Renal cortical epithelial cell (primary cell): ENCODE results near the gene PRPS2. TPM values are rescaled to one million over a fixed set of nuclear protein-coding genes. Genes with fewer than 3 reads are reported as not detected.
A peak's percentile ranks its signal among the peaks of the same experiment; 100 is the strongest.

Experiments used
- DNase-seq: peaks from one replicate; pipeline ENCODE4 v3.0.0-alpha.2; 2011; ENCODE audit warnings: low read depth
- total RNA-seq: library from RNA; depleted of rRNA; stranded (reverse); fragments of >200 nt; gene quantifications from 2 replicates; pipeline ENCODE4 v1.2.3, GENCODE V29; 2014

Gene PRPS2
- total RNA-seq: 36.7 and 62.7 TPM in 2 replicates

DNA sequence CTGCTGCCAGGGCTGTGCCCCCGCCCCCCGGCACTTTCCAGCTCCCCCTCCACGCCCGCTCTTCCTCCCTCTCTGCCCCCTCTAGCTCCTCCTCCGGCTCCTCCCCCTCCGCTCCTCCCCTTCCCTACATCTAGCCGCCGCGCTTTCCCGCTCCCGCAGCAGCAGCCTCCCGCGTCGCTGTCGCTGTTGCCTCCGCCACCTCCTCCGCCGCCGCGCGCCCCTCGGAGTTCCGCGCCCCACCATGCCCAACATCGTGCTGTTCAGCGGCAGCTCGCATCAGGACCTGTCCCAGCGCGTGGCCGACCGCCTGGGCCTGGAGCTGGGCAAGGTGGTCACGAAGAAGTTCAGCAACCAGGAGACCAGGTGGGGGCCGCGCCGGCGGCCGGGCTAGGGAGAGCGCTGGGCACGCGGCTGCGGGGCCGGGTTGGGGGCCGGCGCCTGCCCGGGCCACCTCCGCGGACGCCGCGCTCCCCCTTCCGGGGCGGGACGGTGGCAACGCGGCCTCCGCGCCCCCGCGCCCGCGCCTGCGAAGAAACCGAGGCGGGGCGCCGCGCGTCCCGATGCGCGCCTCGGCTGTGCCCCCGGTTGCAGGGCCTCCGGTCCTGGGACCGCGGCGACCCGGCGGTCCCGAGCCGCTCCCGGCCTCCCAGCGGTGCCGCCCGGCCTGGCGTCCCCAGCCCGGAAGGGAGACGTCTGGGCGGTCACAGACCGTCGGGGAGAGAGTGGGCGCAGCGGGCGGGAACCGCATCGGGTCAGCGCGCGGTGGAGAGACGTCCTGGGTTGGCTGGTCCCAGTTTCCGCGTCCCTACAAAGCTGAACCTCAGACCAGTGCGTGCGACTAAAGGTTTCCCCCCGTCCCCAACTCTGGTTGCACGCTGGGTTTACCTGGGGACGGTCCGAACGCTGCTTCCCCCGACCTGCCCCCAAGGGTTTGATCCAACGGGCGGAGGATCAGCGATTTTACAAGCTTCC, at the start of gene PRPS2:
Gene PRPS2 (plus strand): TSS at position 156 of the 972 bp plus-strand sequence. CDS start 86 bp downstream, at position 242.
- no peak for DNase-seq

DNA sequence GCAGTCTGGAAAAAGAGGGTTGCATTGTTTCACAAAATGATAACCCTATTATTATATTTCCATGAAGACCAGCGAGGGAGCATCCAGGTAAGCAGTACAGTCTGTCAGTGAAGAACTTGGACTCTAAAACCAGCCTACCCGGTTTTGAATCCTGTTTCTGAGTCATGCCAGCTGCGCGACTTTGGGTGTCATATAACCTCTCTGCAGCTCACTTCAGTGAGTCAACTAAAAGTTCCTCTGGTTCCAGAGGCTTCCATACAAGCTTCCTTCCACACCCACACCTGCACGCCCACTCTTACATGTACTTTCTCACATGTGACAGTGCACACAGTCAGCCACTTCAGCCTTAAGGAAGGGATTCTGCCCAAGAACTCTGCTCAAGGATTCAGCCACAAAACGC, 49.8 kb upstream of the PRPS2 start:
- DNase-seq: peak; percentile 16

DNA sequence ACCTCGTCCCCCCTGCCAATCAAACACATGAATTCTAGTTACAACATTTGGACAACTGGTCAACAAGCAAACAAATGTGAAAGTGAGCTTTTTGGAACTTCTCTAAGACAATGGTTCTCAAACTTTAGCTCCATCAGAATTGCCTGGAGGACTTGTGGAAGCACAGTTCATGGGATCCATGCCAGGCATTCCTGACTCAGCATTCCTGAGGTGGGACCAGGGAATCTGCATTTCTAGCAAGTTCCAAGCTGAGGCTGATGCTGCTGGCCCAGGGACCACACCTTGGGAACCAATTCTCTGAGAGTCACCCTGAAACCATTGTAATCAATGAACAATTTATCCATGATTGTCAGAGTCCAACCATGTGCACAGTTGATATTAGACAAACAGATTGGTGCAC, 43.8 kb upstream of the PRPS2 start:
- DNase-seq: no peak

DNA sequence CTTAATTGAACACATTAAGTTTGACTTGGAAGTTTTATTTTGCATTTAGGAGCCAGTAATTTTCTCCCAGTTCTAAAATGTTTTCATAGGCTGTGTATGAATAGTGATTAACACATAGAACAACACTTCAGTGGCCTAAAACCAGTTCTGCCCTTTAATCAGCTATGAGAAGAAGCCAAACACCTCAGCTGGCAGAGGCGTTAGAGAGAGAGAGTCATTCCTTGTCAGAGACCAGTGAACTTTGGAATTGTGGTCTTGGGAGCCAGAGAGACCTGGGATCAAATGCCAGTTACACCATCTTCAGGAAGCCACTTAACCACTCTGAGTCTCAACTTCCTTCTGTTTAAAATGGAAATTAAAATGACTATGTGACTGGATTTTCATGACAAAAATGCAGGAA, 39.3 kb upstream of the PRPS2 start:
- DNase-seq: peak; percentile 28

DNA sequence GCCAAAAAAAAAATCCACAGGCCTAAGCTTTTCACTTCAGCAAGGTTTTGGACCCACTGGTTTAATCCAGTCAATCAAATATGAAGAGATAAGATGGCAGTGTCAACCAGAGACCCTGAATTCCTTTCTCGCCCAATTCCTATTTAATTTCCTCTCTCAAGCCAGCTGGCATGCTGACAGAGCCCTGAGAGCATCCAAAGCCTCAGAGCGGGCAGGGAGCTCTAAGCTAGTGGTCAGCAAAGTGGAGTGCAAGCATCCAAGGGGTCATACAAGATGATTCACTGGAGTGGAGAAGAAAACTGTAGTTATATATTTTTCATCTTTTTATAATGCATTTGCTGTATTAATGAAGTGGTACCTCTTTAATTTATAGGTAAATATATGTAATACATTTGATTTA, 37.8 kb upstream of the PRPS2 start:
- no peak for DNase-seq

DNA sequence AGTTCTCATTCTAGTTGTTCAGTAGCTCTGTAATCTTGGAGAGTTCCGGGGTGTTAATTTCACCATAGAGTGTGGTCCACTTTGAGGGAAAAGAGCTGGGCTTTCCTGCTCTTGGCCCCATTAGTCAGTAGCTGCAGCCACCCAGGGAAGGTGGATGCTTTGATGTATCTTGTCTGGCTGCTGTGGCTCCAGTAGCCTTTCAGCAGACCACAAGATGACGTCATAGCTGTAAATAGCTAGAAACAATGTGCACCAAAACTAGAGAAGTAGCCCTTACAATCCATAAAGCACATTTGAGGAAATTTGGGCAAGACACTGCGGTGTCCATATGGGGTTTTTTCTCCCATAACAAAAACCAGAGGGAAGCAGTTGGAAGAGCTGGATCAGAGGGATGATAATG, 32.9 kb upstream of the PRPS2 start:
- DNase-seq: no peak

DNA sequence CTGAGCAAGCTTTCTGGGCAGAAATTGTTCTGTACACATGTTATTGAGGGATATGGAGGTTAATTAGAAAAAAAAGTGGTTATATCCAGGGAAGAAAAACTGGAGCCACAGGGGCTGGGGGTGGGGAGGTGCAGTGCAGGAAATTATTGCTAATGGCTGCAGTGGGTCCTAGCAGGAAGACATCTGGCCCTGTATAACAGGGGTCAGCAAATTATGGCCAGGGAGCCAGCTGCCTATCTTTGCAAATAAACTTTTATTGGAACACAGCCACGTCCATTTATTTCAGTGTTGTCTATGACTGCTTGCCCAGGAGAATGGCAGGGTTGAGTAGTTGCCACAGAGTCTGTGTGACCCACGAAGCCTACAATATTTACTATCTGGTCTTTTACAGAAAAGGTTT, 23.4 kb upstream of the PRPS2 start:
- DNase-seq: no peak

DNA sequence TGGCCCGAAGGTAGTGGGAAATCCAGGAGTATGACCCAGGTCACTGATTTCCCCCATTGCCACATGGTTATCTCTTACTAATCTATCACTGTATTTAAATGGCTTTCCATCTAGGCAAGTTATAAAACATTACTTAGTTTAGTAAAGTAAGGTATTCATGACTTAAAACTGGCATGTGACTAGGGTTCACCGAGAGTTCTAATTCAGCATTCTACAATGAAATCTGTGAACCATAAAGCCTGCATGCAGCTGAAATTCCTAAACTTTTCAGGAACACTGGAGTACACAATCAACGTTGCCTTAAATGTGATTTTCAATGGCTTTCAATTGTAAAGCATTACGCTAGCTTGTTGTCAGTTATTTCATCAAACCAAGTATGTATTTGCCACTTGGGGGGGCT, 22.7 kb upstream of the PRPS2 start:
- DNase-seq: peak; percentile 52

DNA sequence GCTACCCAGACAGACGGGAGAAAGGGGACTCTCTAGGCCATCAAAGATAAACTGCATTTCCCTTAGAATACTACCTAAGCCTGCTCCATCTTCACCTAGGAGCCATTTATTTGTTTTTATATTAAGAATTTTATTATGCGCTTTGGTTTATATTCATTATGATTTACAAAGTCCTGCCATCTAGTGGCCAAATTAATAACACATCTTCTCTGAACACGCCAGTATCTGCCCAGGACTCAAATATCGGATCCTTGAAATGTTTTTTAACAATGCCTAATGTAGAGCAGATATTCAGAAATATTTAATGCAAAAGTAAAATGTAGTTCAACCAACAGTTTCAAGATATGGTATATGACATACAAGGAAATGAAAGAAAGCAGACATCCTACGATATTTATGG, 20.8 kb upstream of the PRPS2 start:
- DNase-seq: peak; percentile 13

DNA sequence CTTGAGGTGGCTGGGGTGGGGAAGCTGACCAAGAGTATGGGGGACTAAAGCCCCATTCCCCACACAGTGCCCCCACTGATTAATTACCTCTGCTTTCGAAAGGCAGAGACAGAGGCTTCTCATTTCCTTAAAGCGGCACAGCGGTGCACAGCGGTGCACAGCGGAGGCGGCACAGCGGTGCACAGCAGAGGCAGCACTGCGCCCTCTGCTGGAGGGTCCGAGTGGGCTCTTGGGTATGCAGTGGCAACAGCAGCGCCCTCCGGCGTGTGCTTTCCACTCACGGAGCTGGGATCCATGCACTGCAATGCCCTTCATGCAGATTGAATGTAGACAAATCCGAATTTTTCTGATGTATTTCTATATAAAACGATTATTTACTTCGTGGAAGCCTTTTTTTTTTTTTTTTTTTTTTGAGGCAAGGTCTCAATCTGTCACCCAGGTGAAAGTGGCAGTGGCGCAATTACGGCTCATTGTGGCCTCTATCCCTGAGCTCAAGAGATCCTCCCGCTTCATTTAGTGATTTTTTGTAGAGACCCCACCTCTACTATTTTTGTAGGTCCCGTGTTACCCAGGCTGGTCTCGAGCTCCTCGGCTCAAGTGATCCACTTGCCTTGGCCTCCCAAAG, 19.7 kb upstream of the PRPS2 start:
- DNase-seq: peak; percentile 19

DNA sequence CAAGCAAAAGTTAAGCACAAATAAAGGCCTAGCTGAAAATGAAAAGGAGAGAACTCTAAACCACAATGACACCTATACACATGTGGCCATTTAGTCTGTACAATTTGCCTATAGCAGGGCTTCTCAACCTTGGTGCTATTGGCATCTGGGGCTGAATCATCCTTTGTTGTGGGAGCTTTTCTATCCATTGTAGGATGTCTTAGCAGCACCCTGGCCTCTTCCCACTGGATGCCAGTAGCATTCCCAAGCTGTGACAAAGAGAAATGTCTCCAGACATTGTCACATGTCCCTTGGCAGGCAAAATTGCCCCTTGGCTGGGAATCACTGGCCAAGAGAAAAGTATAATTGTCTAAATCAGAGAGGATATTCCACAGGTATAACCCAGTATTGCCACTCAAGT, 13.5 kb upstream of the PRPS2 start:
- peak; percentile 38 for DNase-seq

DNA sequence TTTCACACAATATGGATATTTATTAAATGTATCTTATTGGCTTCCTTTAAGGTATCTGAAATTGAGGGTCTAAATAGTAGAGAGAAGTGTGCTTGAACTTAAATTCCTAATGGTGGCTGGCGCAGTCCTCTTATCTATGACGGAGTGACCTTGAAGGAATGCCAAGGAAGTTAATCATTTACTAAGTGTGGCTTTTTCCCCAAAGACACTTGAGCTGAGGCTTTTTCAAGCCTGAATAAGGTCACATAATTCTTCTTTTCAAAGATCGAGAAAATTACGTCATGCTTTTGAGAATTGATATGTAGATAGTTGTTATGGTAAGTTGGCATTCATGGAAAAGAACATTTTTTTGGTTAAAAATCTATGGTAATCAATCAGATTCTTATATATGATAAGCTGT, 11.7 kb upstream of the PRPS2 start:
- DNase-seq: peak; percentile 79

DNA sequence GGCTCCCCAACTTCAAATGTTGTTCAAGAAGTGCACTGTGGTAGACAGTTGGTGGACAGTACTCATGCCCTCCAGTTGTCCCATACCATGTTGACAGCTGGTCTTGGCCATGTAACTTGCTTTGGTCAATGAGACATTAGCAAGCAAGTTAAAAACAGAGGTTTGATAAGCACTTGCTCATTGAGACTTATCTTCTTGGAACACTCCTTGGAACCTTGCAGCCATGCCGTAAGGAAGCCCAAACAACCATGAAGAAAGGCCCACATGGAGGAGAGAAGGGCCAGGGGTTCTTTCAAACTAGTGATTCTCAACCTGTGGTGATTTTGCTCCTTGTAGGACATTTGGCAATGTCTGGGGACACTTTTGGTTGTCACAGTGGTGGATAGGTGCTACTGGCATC, 2.6 kb upstream of the PRPS2 start:
- no peak for DNase-seq

DNA sequence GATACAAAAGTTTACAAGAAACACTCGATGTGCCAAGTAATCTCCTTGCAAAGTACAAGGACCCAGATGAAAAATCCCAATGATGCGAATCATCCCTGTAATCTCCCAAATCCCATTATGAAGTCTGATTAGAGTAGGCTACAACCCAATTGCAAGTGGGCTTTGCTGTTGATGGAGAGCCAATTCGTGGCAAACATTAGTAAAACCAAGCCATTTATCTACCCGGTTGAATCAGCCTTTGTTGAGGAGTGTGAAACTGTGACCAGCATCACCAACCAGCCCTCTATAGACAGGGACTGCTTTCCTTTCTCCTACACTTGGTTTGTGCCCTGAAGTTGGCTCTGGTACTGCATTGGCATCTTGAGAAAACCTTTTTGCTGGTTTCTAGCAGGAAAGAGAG, 1.2 kb upstream of the PRPS2 start:
- no peak for DNase-seq

DNA sequence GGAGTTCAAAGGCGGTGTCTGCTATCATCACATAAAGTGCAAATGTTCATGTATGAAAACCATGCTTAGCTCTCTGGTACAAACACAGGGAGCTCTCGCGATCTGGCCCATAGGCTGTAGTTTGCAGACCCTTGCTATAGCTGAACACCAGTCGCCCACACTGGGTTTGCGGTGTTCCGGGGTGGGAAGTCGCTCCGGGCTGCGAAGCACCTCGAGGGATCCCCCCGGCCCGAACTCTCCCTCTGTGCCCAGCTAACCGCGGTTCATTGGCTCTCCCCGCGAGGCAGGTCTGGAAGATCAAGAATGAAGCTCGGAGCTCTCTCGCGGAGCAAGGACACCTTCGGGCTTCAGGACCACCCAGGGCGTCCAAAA, 341 bp upstream of the PRPS2 start:
- DNase-seq: no peak

DNA sequence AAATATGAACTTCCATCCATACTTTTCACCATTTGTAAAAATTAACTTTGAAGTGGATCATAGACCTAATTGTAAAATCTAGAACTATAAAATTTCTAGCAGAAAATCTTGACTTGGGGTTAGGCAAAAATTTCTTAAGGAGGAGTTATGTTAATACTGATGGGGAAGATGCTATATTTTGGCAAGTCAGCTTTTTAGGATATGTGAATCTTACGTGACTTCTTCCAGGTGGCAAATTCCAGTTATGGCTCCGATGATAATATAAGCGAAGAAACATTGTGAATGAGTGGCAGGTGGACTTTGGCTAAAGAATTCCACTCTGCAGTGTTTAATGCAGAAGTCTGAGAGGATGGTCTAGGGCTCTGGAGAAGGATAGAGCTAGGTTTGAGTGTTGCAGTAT, 1.5 kb downstream of the PRPS2 start:
- no peak for DNase-seq

DNA sequence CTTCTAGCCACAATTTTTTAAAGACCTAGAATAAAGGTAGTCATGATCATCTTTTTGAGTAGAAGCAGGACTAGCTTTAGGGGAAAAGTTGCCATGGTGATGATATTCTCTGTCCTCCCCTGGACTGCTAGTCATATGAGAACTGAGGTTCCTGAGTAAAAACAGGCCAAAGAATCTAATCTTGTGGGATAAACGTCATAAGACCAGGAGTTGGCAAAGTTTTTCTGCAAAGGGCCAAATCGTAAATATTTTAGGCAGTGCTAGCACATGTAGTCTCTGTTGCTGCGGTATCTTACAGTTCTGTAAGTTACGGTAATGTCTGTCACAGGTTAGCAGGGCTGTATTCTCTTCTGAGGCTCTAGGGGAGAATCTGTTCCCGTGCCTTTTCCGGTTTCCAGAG, 3.4 kb downstream of the PRPS2 start:
- no peak for DNase-seq

DNA sequence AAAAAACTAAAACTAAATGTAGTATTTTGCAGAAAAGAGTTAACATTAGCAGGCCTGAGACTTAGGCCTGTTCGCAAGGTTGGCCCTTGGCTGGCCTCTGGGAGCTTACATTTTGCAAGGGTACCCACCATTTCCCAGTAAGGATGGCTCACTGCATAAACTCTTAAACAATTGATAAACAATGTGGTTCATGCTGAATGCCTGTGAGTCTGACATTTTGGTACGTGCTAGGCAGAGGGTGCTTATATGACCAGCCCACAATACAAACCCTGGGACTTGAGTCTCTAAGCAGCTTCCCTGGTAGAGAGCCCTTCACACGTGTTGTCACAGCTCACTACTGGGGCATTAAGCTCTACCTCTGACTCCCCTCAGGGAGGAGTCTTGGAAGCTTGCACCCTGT, 7.4 kb downstream of the PRPS2 start:
- DNase-seq: no peak

DNA sequence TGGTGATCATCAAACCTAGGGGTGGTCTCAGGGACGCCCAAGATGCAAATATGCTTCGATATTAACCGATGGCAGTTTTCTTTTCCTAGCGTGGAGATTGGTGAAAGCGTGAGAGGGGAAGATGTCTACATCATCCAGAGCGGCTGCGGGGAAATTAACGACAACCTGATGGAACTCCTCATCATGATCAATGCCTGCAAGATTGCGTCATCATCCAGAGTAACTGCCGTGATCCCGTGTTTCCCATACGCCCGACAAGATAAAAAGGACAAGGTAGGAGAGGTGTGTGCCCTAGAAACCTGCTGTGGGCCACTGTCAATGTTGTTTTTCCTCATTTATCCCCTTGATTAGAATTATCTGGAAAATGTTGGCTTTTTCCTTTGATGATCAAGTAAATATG, 7.9 kb downstream of the PRPS2 start:
- DNase-seq: no peak

DNA sequence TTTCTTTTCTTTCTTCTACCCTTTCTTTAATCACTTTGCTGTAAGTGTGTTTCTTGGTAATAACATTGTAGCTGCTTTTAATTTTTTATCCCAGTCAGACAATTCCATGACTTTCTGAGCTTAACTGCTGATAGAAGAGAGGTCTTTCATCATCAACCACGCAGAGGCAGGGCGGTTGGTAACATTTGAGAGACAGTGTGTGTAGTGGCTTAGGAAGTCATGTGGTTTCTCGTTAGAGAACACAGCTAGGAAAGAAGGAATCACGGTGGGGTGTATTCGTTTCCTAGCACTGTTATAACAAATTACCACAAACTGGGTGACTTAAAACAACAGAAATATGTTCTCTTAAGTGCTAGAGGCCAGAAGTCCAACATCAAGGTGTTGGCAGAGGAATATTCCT, 11.5 kb downstream of the PRPS2 start:
- no peak for DNase-seq

DNA sequence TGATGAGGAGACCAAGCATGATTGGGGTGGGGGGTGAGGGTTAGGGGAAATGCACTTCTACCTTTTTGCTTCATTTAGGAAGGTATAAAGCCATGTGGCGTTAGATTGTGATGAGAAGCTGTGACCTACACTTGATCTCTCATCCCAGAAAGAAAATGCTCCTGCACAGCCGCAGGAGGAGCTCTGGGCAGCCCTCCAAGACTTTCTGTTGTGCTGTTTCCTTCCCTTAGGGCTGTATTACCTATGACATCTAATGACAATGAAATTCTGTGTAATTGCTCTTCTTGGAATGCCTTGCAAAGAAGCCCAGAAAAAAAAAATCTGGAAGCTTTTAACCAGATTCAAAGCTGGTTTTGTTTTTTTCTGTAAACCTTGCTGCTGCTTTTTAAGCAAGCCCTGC, 13.4 kb downstream of the PRPS2 start:
- peak; percentile 16 for DNase-seq

DNA sequence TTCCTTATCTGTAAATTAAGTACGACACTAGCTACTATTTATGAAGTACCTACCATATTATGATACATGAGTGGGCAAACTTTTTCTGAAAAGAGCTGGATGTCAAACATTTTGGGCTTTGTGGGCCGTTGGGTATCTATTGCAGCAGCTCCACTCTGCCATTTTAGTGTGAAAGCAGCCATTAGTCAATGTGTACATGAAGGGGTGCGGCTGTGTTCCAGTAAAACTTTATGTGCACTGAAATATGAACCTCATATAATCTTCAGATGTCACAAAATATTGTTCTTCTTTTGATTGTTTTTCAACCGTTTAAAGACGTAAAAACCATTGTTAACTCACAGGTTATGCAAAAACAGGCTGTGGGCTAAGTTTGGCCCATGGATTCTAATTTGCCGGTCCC, 14.1 kb downstream of the PRPS2 start:
- DNase-seq: no peak

DNA sequence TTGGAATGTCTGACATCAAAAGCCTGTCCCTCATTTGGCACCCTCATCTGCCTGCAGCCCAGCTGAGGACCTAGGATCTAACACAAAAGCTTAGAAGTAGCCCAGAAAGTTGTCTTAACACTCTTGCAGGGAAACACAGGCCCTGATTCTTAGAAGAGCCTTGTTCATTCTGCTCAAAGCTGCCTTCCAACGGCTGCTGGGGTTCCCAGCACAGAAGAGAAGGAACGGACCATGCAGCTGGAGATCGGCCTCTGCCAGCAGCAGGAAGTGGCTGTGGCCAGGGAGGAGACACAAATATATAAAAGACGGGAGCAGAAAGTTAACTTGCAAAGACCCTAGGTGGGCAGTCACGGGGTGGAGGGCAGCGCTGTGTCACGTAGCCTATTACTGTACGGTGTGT, 20.4 kb downstream of the PRPS2 start:
- DNase-seq: no peak
